ENCODE measurements around the gene UBXN6.

DNA sequence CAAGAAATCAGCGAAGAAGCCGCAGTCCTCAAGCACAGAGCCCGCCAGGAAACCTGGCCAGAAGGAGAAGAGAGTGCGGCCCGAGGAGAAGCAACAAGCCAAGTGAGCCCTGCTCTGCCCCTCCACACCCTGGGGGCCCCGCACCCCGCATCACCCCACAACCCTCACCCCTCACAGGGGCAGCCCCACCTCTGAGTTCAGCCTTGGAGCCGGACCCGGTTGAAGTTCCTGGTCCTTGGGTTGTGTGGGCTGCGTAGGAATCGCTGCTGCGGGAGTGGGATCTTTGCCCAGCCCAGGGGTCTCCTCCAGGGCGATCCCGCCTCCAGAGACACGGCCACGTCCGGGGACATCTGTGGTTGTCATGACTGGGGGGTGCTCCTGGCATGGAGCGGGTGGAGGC lies 38.7 kb upstream of the UBXN6 start:
- no peak for TF ChIP-seq EZH2 (IDR thresholded peaks at IDR 0.05; ENCODE audit: borderline replicate concordance, low read depth, low read length, severe bottlenecking)
- TF ChIP-seq, protein P1, sequence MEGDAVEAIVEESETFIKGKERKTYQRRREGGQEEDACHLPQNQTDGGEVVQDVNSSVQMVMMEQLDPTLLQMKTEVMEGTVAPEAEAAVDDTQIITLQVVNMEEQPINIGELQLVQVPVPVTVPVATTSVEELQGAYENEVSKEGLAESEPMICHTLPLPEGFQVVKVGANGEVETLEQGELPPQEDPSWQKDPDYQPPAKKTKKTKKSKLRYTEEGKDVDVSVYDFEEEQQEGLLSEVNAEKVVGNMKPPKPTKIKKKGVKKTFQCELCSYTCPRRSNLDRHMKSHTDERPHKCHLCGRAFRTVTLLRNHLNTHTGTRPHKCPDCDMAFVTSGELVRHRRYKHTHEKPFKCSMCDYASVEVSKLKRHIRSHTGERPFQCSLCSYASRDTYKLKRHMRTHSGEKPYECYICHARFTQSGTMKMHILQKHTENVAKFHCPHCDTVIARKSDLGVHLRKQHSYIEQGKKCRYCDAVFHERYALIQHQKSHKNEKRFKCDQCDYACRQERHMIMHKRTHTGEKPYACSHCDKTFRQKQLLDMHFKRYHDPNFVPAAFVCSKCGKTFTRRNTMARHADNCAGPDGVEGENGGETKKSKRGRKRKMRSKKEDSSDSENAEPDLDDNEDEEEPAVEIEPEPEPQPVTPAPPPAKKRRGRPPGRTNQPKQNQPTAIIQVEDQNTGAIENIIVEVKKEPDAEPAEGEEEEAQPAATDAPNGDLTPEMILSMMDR (IDR thresholded peaks at IDR 0.05; ENCODE audit: borderline replicate concordance, extremely low read depth, low read length, poor library complexity, severe bottlenecking): no peak

Data from DND-41 (cell line).